ENCODE data around the gene CACNA1G.

DNA sequence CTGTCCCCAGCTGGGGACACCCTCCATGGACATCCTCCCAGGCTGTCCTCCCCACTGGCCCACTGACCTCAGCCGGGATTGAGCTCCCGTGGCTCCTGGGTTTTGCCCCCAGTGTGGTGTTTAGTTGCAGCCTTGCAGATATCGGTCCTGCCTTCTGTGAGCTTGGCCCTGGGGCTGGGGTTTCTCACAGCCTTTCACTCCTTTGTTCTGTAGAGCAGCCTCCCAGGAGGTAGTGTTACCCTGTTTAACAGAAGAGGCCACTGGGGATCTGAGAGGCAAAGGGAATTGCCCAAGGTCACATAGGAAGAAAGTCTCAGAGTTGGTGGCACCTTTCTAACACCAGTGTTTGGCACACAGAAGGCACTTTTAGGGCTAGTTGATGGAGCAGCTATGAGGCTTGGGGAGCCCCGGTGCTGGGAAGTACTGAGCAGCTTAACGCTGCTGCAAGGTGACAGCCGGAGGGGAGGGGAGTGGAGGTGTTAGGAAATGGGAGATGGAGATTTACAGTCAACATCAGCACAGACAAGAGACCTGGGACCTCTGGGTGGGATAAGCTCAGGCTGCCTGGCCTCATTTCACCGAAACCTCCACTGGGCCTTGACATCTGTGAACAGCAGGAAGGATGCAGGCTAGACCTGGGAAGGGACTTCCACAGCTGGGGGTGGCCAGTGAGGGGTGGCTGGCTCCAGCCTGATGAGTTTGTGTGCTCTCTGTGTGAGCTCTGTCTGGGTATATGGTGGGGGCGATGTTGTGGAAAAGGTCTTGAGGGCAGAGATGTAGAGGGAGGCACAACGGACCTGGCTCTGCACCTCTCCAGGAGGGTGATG lies 26.1 kb downstream of the CACNA1G start:
- TF ChIP-seq, protein P1, sequence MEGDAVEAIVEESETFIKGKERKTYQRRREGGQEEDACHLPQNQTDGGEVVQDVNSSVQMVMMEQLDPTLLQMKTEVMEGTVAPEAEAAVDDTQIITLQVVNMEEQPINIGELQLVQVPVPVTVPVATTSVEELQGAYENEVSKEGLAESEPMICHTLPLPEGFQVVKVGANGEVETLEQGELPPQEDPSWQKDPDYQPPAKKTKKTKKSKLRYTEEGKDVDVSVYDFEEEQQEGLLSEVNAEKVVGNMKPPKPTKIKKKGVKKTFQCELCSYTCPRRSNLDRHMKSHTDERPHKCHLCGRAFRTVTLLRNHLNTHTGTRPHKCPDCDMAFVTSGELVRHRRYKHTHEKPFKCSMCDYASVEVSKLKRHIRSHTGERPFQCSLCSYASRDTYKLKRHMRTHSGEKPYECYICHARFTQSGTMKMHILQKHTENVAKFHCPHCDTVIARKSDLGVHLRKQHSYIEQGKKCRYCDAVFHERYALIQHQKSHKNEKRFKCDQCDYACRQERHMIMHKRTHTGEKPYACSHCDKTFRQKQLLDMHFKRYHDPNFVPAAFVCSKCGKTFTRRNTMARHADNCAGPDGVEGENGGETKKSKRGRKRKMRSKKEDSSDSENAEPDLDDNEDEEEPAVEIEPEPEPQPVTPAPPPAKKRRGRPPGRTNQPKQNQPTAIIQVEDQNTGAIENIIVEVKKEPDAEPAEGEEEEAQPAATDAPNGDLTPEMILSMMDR (optimal IDR thresholded peaks at IDR 0.05 in 1 of 3, IDR thresholded peaks at IDR 0.05 in 1 of 3, conservative IDR thresholded peaks at IDR 0.05 in 1 of 3; ENCODE audit: extremely low read depth in 1 of 3, insufficient read depth in 2 of 3, low read length in 3 of 3), result no peak
- no peak for TF ChIP-seq EZH2 (IDR thresholded peaks at IDR 0.05; ENCODE audit: low read length)
